K562 (cell line): ENCODE data around the gene EFHD2. TPM values are rescaled to one million over a fixed set of nuclear protein-coding genes. Genes with fewer than 3 reads are reported as not detected.
A peak's percentile ranks its signal among the peaks of the same experiment; 100 is the strongest.

Experiments used
- DPF2 ChIP-seq: fragments of 450-650 bp; IDR thresholded peaks from 2 replicates; pipeline ENCODE4 v1.6.1; 2016
- FOXA3 ChIP-seq, 2 experiments: fragments of 450-650 bp in 1 of 2; sonication (generic) in 1 of 2; formaldehyde crosslinking; IDR thresholded peaks in 1 of 2; conservative IDR thresholded peaks in 1 of 2; 2 replicates each; pipeline versions ENCODE4 v1.4.0 to v1.8.0; 2020 to 2022; ENCODE audit warnings: mild to moderate bottlenecking in 2 of 2, missing genetic modification reagents in 1 of 2
- HDAC6 ChIP-seq: IDR thresholded peaks from 2 replicates; pipeline ENCODE4 v1.6.1; 2012; ENCODE audit warnings: low read depth, mild to moderate bottlenecking, control low read depth, inconsistent platforms, low read length, moderate library complexity
- HDAC8 ChIP-seq: fragments of 450-650 bp; IDR thresholded peaks from 2 replicates; pipeline ENCODE4 v1.6.1; 2016; ENCODE audit warnings: mild to moderate bottlenecking, missing genetic modification characterization, moderate library complexity, missing compliant biosample characterization
- PCBP2 ChIP-seq: fragments of 200-400 bp; formaldehyde crosslinking; IDR thresholded peaks from 2 replicates; pipeline ENCODE4 v1.6.1; 2018; ENCODE audit warnings: low read length, low read depth, mild to moderate bottlenecking, moderate library complexity; ENCODE audit not compliant: poor library complexity, severe bottlenecking
- RAD21 ChIP-seq, 2 experiments: fragments of 250-450 bp in 1 of 2; fragments of 450-650 bp in 1 of 2; sonication (Bioruptor Pico) in 1 of 2; formaldehyde crosslinking in 1 of 2; IDR thresholded peaks in 1 of 2; conservative IDR thresholded peaks in 1 of 2; 2 replicates each; pipeline versions ENCODE4 v1.4.0 to v1.8.0; 2020 to 2022; ENCODE audit warnings: mild to moderate bottlenecking in 2 of 2, moderate library complexity in 1 of 2
- SIN3A ChIP-seq, 2 experiments: fragments of 150-350 bp in 1 of 2; IDR thresholded peaks; 2 replicates each; pipeline ENCODE4 v1.6.1; 2011 to 2016; ENCODE audit warnings: borderline replicate concordance in 2 of 2, low read depth in 2 of 2, low read length in 2 of 2, mild to moderate bottlenecking in 2 of 2, moderate library complexity in 2 of 2; ENCODE audit not compliant: control insufficient read depth in 1 of 2
- STAG1 ChIP-seq: sonication (generic); formaldehyde crosslinking; IDR thresholded peaks from 2 replicates; pipeline ENCODE4 v1.5.0; 2020; ENCODE audit warnings: missing genetic modification reagents, borderline replicate concordance
- TARDBP ChIP-seq: fragments of 450-650 bp; IDR thresholded peaks from 2 replicates; pipeline ENCODE4 v1.6.1; 2016
- TGIF2 ChIP-seq: sonication (generic); formaldehyde crosslinking; IDR thresholded peaks from 2 replicates; pipeline ENCODE4 v1.8.1; 2022; ENCODE audit warnings: mild to moderate bottlenecking, missing genetic modification reagents, moderate library complexity
- ZBTB8A ChIP-seq: fragments of 450-650 bp; IDR thresholded peaks from 2 replicates; pipeline ENCODE4 v1.6.1; 2018; ENCODE audit warnings: mild to moderate bottlenecking, moderate library complexity; ENCODE audit not compliant: partially characterized antibody
- ZNF445 ChIP-seq: fragments of 250-450 bp; sonication (Bioruptor Pico); IDR thresholded peaks from 2 replicates; pipeline ENCODE4 v1.4.0; 2020; ENCODE audit warnings: low read depth, mild to moderate bottlenecking, moderate library complexity
- ZNF699 ChIP-seq: fragments of 250-450 bp; sonication (Bioruptor Pico); IDR thresholded peaks from 2 replicates; pipeline ENCODE4 v1.8.0; 2021; ENCODE audit warnings: mild to moderate bottlenecking, moderate library complexity; ENCODE audit not compliant: insufficient replicate concordance
- polyA plus RNA-seq, 8 experiments: library from polyadenylated mRNA; depleted of rRNA in 4 of 8; stranded (reverse) in 5 of 8; unstranded in 3 of 8; fragments of >200 nt; fragmentation: Nextera tagmentation in 2 of 8; fragmentation: Illumina TruSeq in 1 of 8; extraction: Ambion mirVana in 2 of 8; extraction: Trizol in 1 of 8; gene quantifications; 2 replicates each; pipeline versions ENCODE4 v1.2.1 to v1.2.3, GENCODE V29; 2011 to 2014; ENCODE audit warnings: inconsistent platforms in 1 of 8, missing spikeins in 1 of 8
- total RNA-seq, 7 experiments: library from RNA; depleted of rRNA in 6 of 7; stranded (reverse); fragments of >200 nt in 6 of 7; fragmentation: Illumina TruSeq in 2 of 7; extraction: Trizol in 2 of 7; gene quantifications; 2 replicates each; pipeline versions ENCODE4 v1.2.1 to v1.2.3, GENCODE V29; 2011 to 2021; ENCODE audit warnings: low replicate concordance in 1 of 7
- TF ChIP-seq, protein P1 (sequence below): sonication (generic); formaldehyde crosslinking; IDR thresholded peaks from 2 replicates; pipeline ENCODE4 v1.8.1; 2022; ENCODE audit warnings: missing genetic modification reagents
- TF ChIP-seq, protein P2 (sequence below): IDR thresholded peaks from 2 replicates; pipeline ENCODE4 v1.6.1; 2011; ENCODE audit warnings: borderline replicate concordance, low read depth, mild to moderate bottlenecking, moderate library complexity, low read length; ENCODE audit not compliant: insufficient read depth, poor library complexity, severe bottlenecking
- TF ChIP-seq, protein P3 (sequence below), 3 experiments: IDR thresholded peaks in 2 of 3; conservative IDR thresholded peaks in 1 of 3; 2 replicates each; pipeline ENCODE4 v1.5.1; 2011 to 2012; ENCODE audit warnings: low read length in 3 of 3, mild to moderate bottlenecking in 3 of 3, control low read depth in 2 of 3, improper control_type of control experiment in 1 of 3, inconsistent platforms in 1 of 3, low read depth in 1 of 3, mixed read lengths in 1 of 3, moderate library complexity in 1 of 3; ENCODE audit not compliant: insufficient read depth in 2 of 3
- TF ChIP-seq, protein P4 (sequence below): IDR thresholded peaks from 3 replicates; pipeline ENCODE4 v1.6.1; 2011; ENCODE audit warnings: borderline replicate concordance, mild to moderate bottlenecking; ENCODE audit not compliant: insufficient read length, insufficient read depth
- TF ChIP-seq, protein P5 (sequence below): sonication (generic); formaldehyde crosslinking; IDR thresholded peaks from 2 replicates; pipeline ENCODE4 v1.8.1; 2023; ENCODE audit warnings: mild to moderate bottlenecking, missing genetic modification reagents

EFHD2 gene
- total and polyA plus RNA-seq, 9 of the 15 experiments (the other 6 are each of a cell fraction or from before 2014, with no cell fraction given): 1.7 to 73.5 (median 25.2) TPM

DNA sequence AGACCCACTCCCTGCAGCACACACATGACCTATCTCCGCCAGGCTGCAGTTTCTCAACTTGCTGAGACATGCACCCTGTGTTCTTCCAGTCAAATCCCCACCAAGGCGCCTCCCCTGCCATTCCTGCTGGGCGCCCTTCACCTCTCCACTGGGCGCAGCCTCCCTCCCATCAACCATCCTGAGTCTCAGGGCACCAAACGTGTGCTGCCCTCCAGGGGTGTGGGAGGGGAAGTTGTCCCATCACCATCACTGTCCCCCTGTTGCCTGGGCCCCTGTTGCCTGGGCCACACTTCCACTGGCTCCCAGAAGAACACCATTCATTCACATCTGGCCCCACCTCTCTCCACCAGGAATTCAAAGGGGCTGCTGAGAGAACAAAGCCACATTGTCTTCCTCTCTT is 44.9 kb upstream of the EFHD2 start (continued):
- no peak for TF ChIP-seq HDAC8 (tag)
- no peak; the same call in 1 of the 2 replicates for TF ChIP-seq STAG1 (CRISPR knock-in tag)
- TF ChIP-seq RAD21 (CRISPR knock-in tag; conservative IDR thresholded peaks at IDR 0.05 in 1 of 2, IDR thresholded peaks at IDR 0.05 in 1 of 2): peak; percentile 53 to 61
- TF ChIP-seq TARDBP: no peak
- no peak for TF ChIP-seq HDAC6
- TF ChIP-seq TGIF2 (CRISPR knock-in tag): no peak
- TF ChIP-seq ZNF445 (CRISPR knock-in tag): no peak
- no peak for TF ChIP-seq ZBTB8A
- TF ChIP-seq, protein P1, sequence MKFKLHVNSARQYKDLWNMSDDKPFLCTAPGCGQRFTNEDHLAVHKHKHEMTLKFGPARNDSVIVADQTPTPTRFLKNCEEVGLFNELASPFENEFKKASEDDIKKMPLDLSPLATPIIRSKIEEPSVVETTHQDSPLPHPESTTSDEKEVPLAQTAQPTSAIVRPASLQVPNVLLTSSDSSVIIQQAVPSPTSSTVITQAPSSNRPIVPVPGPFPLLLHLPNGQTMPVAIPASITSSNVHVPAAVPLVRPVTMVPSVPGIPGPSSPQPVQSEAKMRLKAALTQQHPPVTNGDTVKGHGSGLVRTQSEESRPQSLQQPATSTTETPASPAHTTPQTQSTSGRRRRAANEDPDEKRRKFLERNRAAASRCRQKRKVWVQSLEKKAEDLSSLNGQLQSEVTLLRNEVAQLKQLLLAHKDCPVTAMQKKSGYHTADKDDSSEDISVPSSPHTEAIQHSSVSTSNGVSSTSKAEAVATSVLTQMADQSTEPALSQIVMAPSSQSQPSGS (CRISPR knock-in tag): no peak
- no peak for TF ChIP-seq ZNF699 (CRISPR knock-in tag)
- TF ChIP-seq, protein P2, sequence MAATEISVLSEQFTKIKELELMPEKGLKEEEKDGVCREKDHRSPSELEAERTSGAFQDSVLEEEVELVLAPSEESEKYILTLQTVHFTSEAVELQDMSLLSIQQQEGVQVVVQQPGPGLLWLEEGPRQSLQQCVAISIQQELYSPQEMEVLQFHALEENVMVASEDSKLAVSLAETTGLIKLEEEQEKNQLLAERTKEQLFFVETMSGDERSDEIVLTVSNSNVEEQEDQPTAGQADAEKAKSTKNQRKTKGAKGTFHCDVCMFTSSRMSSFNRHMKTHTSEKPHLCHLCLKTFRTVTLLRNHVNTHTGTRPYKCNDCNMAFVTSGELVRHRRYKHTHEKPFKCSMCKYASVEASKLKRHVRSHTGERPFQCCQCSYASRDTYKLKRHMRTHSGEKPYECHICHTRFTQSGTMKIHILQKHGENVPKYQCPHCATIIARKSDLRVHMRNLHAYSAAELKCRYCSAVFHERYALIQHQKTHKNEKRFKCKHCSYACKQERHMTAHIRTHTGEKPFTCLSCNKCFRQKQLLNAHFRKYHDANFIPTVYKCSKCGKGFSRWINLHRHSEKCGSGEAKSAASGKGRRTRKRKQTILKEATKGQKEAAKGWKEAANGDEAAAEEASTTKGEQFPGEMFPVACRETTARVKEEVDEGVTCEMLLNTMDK: no peak
- no peak for TF ChIP-seq DPF2
- no peak for TF ChIP-seq FOXA3 (CRISPR knock-in tag; conservative IDR thresholded peaks at IDR 0.05 in 1 of 2, IDR thresholded peaks at IDR 0.05 in 1 of 2)
- TF ChIP-seq, protein P3, sequence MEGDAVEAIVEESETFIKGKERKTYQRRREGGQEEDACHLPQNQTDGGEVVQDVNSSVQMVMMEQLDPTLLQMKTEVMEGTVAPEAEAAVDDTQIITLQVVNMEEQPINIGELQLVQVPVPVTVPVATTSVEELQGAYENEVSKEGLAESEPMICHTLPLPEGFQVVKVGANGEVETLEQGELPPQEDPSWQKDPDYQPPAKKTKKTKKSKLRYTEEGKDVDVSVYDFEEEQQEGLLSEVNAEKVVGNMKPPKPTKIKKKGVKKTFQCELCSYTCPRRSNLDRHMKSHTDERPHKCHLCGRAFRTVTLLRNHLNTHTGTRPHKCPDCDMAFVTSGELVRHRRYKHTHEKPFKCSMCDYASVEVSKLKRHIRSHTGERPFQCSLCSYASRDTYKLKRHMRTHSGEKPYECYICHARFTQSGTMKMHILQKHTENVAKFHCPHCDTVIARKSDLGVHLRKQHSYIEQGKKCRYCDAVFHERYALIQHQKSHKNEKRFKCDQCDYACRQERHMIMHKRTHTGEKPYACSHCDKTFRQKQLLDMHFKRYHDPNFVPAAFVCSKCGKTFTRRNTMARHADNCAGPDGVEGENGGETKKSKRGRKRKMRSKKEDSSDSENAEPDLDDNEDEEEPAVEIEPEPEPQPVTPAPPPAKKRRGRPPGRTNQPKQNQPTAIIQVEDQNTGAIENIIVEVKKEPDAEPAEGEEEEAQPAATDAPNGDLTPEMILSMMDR (IDR thresholded peaks at IDR 0.05 in 2 of 3, conservative IDR thresholded peaks at IDR 0.05 in 1 of 3; ENCODE audit: insufficient read depth in 2 of 3, low read depth in 1 of 3, low read length in 3 of 3): peak; percentile 49 to 63 (median 52); a peak in 5 of 6 replicates
- no peak for TF ChIP-seq SIN3A (IDR thresholded peaks at IDR 0.05; ENCODE audit: borderline replicate concordance in 2 of 2, control insufficient read depth in 1 of 2, low read depth in 2 of 2, low read length in 2 of 2)
- no peak for TF ChIP-seq PCBP2
- TF ChIP-seq, protein P4, sequence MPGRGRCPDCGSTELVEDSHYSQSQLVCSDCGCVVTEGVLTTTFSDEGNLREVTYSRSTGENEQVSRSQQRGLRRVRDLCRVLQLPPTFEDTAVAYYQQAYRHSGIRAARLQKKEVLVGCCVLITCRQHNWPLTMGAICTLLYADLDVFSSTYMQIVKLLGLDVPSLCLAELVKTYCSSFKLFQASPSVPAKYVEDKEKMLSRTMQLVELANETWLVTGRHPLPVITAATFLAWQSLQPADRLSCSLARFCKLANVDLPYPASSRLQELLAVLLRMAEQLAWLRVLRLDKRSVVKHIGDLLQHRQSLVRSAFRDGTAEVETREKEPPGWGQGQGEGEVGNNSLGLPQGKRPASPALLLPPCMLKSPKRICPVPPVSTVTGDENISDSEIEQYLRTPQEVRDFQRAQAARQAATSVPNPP: no peak
- TF ChIP-seq, protein P5, sequence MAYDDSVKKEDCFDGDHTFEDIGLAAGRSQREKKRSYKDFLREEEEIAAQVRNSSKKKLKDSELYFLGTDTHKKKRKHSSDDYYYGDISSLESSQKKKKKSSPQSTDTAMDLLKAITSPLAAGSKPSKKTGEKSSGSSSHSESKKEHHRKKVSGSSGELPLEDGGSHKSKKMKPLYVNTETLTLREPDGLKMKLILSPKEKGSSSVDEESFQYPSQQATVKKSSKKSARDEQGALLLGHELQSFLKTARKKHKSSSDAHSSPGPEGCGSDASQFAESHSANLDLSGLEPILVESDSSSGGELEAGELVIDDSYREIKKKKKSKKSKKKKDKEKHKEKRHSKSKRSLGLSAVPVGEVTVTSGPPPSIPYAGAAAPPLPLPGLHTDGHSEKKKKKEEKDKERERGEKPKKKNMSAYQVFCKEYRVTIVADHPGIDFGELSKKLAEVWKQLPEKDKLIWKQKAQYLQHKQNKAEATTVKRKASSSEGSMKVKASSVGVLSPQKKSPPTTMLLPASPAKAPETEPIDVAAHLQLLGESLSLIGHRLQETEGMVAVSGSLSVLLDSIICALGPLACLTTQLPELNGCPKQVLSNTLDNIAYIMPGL: no peak
